ENCODE data around the gene EGFL8. TPM values are rescaled to one million over a fixed set of nuclear protein-coding genes. Genes with fewer than 3 reads are reported as not detected.

EGFL8 gene
- total and polyA plus RNA-seq, 4 donors: 1.8 to 8.2 (median 1.9) TPM

GRCh38 chr6:32183483-32184083 is 19.2 kb downstream of the EGFL8 start:
- Histone ChIP-seq H3K27me3 (ENCODE audit: control insufficient read depth in 4 of 4, insufficient read depth in 4 of 4, low read length in 3 of 4) (no peaks in the 10 kb centered on the region), H3K36me3 (ENCODE audit: control insufficient read depth in 4 of 4, insufficient read depth in 3 of 4, low read depth in 1 of 4, low read length in 3 of 4) (peaks cover 0 to 35% (median 19%) of the 10 kb centered on the region in 4 donors), H3K9me3 (ENCODE audit: control insufficient read depth in 4 of 4, low read length in 3 of 4) (no peaks in the 10 kb centered on the region), H3K4me3 (ENCODE audit: low read depth in 1 of 3, low read length in 3 of 3) (no peak overlapping the region), H3K9ac (ENCODE audit: low read depth in 1 of 2, low read length in 2 of 2) (no peak overlapping the region), H3K4me1 (ENCODE audit: control insufficient read depth in 4 of 4, insufficient read depth in 4 of 4, low read length in 3 of 4) (peaks cover 0 to 23% (median 15%) of the 10 kb centered on the region in 4 donors), H3K27ac (ENCODE audit: low read depth in 1 of 2, low read length in 2 of 2) (peak overlapping the region in 1 of 2 donors; percentile 25)
- TF ChIP-seq RXRA (IDR thresholded peaks at IDR 0.05) (no peak), FOXA1 (IDR thresholded peaks at IDR 0.05) (no peak), EGR1 (IDR thresholded peaks at IDR 0.05; ENCODE audit: low read depth in 2 of 2) (no peak), NR2F2 (IDR thresholded peaks at IDR 0.05) (no peak), TAF1 (conservative IDR thresholded peaks at IDR 0.05) (no peak)
- TF ChIP-seq, protein P1, sequence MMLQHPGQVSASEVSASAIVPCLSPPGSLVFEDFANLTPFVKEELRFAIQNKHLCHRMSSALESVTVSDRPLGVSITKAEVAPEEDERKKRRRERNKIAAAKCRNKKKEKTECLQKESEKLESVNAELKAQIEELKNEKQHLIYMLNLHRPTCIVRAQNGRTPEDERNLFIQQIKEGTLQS (IDR thresholded peaks at IDR 0.05): no peak
- TF ChIP-seq, protein P2, sequence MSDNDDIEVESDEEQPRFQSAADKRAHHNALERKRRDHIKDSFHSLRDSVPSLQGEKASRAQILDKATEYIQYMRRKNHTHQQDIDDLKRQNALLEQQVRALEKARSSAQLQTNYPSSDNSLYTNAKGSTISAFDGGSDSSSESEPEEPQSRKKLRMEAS (IDR thresholded peaks at IDR 0.05): no peak
- TF ChIP-seq, protein P3, sequence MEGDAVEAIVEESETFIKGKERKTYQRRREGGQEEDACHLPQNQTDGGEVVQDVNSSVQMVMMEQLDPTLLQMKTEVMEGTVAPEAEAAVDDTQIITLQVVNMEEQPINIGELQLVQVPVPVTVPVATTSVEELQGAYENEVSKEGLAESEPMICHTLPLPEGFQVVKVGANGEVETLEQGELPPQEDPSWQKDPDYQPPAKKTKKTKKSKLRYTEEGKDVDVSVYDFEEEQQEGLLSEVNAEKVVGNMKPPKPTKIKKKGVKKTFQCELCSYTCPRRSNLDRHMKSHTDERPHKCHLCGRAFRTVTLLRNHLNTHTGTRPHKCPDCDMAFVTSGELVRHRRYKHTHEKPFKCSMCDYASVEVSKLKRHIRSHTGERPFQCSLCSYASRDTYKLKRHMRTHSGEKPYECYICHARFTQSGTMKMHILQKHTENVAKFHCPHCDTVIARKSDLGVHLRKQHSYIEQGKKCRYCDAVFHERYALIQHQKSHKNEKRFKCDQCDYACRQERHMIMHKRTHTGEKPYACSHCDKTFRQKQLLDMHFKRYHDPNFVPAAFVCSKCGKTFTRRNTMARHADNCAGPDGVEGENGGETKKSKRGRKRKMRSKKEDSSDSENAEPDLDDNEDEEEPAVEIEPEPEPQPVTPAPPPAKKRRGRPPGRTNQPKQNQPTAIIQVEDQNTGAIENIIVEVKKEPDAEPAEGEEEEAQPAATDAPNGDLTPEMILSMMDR (IDR thresholded peaks at IDR 0.05; ENCODE audit: low read depth, low read length, missing input control): no peak
- WGBS: 88% methylated on average over 15 of the region's 15 CpGs
- no peak for DNase-seq (ENCODE audit: low spot score)

DNA sequence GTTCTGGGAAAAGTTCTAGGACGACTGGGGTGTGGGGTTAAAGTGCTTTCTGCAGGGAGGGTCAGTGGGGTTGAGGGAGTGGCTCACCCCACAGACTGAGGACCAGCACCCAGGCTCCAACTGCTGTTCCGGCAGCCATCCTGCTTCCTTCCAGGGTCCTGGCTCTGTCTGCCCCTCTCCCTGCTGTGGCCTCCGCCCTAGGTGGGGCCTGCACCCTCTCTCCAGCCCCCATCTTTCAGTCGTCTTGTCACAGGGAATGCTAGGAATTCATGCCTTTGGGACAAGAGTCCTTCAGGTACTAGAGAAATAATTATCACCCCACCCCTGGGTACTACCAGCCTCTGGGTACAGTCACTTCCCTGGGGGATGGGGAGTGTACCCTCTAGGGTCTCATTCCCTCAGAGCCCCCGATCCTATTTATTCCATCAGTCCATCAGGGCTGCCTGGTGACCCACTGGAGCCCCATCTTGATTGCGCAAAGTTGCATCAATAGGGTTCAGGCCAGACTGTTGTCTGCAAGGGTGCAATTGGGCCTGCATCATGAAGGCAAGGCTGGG is 19.8 kb downstream of the EGFL8 start, which contains the start of gene AGER:
Gene AGER, minus strand, starts transcription at position 170 of the 557 bp plus-strand sequence. Its CDS starts 31 bp downstream, at position 139.
- no peak within 1 kb of the TSS for H3K4me3 ChIP-seq (ENCODE audit: low read depth in 1 of 3, low read length in 3 of 3)
- no peak for TF ChIP-seq SP1 (IDR thresholded peaks at IDR 0.05)
- TF ChIP-seq FOXA1 (IDR thresholded peaks at IDR 0.05): no peak
- TF ChIP-seq, protein P2 (IDR thresholded peaks at IDR 0.05): no peak
- no peak for TF ChIP-seq REST (IDR thresholded peaks at IDR 0.05)
- TF ChIP-seq, protein P3 (IDR thresholded peaks at IDR 0.05; ENCODE audit: low read depth, low read length, missing input control): no peak
- peak within 1 kb of the TSS in 1 of 2 donors; percentile 25 for H3K27ac ChIP-seq (ENCODE audit: low read depth in 1 of 2, low read length in 2 of 2)
- H3K9ac ChIP-seq (ENCODE audit: low read depth in 1 of 2, low read length in 2 of 2): no peak within 1 kb of the TSS
- DNase-seq (ENCODE audit: low spot score): no peak
- peaks cover 5 to 23% (median 16%) of the 10 kb centered on the region in 4 donors for H3K4me1 ChIP-seq (ENCODE audit: control insufficient read depth in 4 of 4, insufficient read depth in 4 of 4, low read length in 3 of 4)
- WGBS: 86% methylated on average over 6 of the region's 6 CpGs
- no peaks in the 10 kb centered on the region for H3K27me3 ChIP-seq (ENCODE audit: control insufficient read depth in 4 of 4, insufficient read depth in 4 of 4, low read length in 3 of 4)
- H3K9me3 ChIP-seq (ENCODE audit: control insufficient read depth in 4 of 4, low read length in 3 of 4): no peaks in the 10 kb centered on the region
- peaks cover 0 to 35% (median 19%) of the 10 kb centered on the region in 4 donors for H3K36me3 ChIP-seq (ENCODE audit: control insufficient read depth in 4 of 4, insufficient read depth in 3 of 4, low read depth in 1 of 4, low read length in 3 of 4)
